Mammary epithelial cell (primary cell): Measurements from ENCODE around the gene TCOF1.
"Not testable (repeated sequence)": the region's sequence is repeated elsewhere in the genome, so short reads cannot be mapped to it uniquely, and the experiment has no call there.

Experiments
- EZH2 ChIP-seq: IDR thresholded peaks from 2 replicates; pipeline ENCODE4 v1.6.1; 2012; ENCODE audit warnings: low read length, inconsistent platforms, borderline replicate concordance
- TF ChIP-seq, protein P1 (sequence below), 2 donors: IDR thresholded peaks in 1 of 2; conservative IDR thresholded peaks in 1 of 2; 2 replicates each; pipeline ENCODE4 v1.5.1; 2011 to 2012; ENCODE audit warnings: inconsistent platforms in 2 of 2, low read length in 2 of 2, mild to moderate bottlenecking in 2 of 2, control low read depth in 1 of 2, low read depth in 1 of 2; ENCODE audit not compliant: insufficient read depth in 1 of 2; ENCODE audit errors: extremely low read depth in 1 of 2

DNA sequence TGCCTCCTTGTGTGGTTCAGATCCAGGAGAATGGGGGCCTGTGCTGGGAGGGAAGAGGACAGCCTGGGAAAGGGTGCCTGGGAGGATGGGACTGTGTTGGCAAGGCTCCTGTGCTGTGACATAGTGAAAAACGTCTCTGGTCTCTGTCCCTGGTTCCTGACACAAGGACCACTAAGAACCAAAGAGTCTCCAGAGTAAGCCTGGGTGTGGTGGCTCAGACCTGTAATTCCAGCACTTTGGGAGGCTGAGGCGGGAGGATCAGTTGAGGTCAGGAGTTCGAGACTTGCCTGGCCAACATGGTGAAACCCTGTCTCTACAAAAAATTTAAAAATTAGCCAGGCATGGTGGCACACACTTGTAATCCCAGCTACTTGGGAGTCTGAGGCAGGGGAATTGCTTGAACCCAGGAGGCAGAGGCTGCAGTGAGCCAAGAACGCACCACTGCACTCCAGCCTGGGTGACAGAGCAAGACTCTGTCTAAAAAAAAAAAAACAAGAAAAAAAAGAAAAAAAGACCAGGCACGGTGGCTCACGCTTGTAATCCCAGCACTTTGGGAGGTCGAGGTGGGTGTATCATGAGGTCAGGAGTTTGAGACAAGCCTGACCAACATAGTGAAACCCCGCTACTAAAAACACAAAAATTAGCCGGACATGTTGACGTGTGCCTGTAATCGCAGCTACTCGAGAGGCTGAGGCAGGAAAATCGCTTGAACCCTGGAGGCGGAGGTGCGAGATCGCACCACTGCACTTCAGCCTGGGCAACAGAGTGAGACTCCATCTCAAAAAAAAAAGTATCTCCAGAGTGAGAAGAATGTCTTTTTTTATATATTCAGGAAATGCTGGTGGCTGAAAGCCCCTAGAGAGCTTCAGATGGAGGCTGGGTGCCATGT, 56.6 kb downstream of the TCOF1 start:
- TF ChIP-seq, protein P1, sequence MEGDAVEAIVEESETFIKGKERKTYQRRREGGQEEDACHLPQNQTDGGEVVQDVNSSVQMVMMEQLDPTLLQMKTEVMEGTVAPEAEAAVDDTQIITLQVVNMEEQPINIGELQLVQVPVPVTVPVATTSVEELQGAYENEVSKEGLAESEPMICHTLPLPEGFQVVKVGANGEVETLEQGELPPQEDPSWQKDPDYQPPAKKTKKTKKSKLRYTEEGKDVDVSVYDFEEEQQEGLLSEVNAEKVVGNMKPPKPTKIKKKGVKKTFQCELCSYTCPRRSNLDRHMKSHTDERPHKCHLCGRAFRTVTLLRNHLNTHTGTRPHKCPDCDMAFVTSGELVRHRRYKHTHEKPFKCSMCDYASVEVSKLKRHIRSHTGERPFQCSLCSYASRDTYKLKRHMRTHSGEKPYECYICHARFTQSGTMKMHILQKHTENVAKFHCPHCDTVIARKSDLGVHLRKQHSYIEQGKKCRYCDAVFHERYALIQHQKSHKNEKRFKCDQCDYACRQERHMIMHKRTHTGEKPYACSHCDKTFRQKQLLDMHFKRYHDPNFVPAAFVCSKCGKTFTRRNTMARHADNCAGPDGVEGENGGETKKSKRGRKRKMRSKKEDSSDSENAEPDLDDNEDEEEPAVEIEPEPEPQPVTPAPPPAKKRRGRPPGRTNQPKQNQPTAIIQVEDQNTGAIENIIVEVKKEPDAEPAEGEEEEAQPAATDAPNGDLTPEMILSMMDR (conservative IDR thresholded peaks at IDR 0.05 in 1 of 2, IDR thresholded peaks at IDR 0.05 in 1 of 2; ENCODE audit: extremely low read depth in 1 of 2, insufficient read depth in 1 of 2, low read depth in 1 of 2, low read length in 2 of 2) = not testable (repeated sequence)
- TF ChIP-seq EZH2 = not testable (repeated sequence)
